Mucosa of rectum (tissue), 2 donors: ENCODE data around the gene SF3B4.

Experiments
- H3K27ac ChIP-seq, 2 donors: one replicate each; pipeline ENCODE4 v1.7.0; 2013; ENCODE audit warnings: inconsistent platforms in 2 of 2, low read depth in 2 of 2, low read length in 2 of 2
- H3K27me3 ChIP-seq, 2 donors: one replicate each; pipeline ENCODE4 v1.7.0; 2013; ENCODE audit warnings: low read length in 2 of 2; ENCODE audit not compliant: control insufficient read depth in 2 of 2, insufficient read depth in 2 of 2
- H3K36me3 ChIP-seq, 2 donors: one replicate each; pipeline ENCODE4 v1.7.0; 2013; ENCODE audit warnings: low read length in 2 of 2; ENCODE audit not compliant: control insufficient read depth in 2 of 2, insufficient read depth in 2 of 2
- H3K4me1 ChIP-seq, 2 donors: one replicate each; pipeline ENCODE4 v1.7.0; 2013; ENCODE audit warnings: low read length in 2 of 2, mild to moderate bottlenecking in 1 of 2; ENCODE audit not compliant: control insufficient read depth in 2 of 2, insufficient read depth in 2 of 2
- H3K4me3 ChIP-seq, 2 donors: one replicate each; pipeline ENCODE4 v1.7.0; 2013; ENCODE audit warnings: low read length in 2 of 2
- H3K9ac ChIP-seq, 2 donors: one replicate each; pipeline ENCODE4 v1.7.0; 2013; ENCODE audit warnings: low read length in 2 of 2, low read depth in 1 of 2, mild to moderate bottlenecking in 1 of 2
- H3K9me3 ChIP-seq, 2 donors: one replicate each; pipeline ENCODE4 v1.7.0; 2013; ENCODE audit warnings: low read length in 2 of 2; ENCODE audit not compliant: control insufficient read depth in 2 of 2
- donor health status: healthy.
- donor health status: Normal muscosa, but diverticular disease.

Gene SF3B4

GRCh38 chr1:149927563-149928400, at the start of gene SF3B4:
Gene SF3B4 (minus strand): TSS chr1:149927803. CDS start chr1:149927759, 44 bp downstream.
- H3K36me3 ChIP-seq: peaks cover 61 to 72% of the 10 kb centered on the region in 2 donors
- H3K9me3 ChIP-seq: no peaks in the 10 kb centered on the region
- H3K9ac ChIP-seq: peak within 1 kb of the TSS; percentile 84 to 85
- peak within 1 kb of the TSS; percentile 84 to 98 for H3K4me3 ChIP-seq
- H3K27me3 ChIP-seq: no peaks in the 10 kb centered on the region
- peaks cover 34 to 48% of the 10 kb centered on the region in 2 donors for H3K4me1 ChIP-seq
- H3K27ac ChIP-seq: peak within 1 kb of the TSS; percentile 95

- H3K27me3 ChIP-seq: no peaks in the 10 kb centered on the region
- H3K27ac ChIP-seq: no peak overlapping the region
Measured at GRCh38 chr1:149977345-149977744, 49.7 kb upstream of the SF3B4 start.

GRCh38 chr1:149972547-149972946, 44.9 kb upstream of the SF3B4 start:
- Histone ChIP-seq H3K36me3 (peaks cover 35 to 36% of the 10 kb centered on the region in 2 donors), H3K27ac (no peak overlapping the region), H3K9ac (no peak overlapping the region), H3K4me1 (peaks cover 0 to 2% of the 10 kb centered on the region in 2 donors), H3K4me3 (no peak overlapping the region), H3K9me3 (no peaks in the 10 kb centered on the region), H3K27me3 (no peaks in the 10 kb centered on the region)

More at GRCh38 chr1:149977345-149977744, 49.7 kb upstream of the SF3B4 start:
- Histone ChIP-seq H3K9me3 (no peaks in the 10 kb centered on the region), H3K4me3 (no peak overlapping the region), H3K9ac (no peak overlapping the region), H3K4me1 (peaks cover 9% of the 10 kb centered on the region in 2 donors), H3K36me3 (peaks cover 13 to 20% of the 10 kb centered on the region in 2 donors)

GRCh38 chr1:149967646-149968045, 40.0 kb upstream of the SF3B4 start:
- H3K36me3 ChIP-seq: peaks cover 45 to 53% of the 10 kb centered on the region in 2 donors
- no peaks in the 10 kb centered on the region for H3K9me3 ChIP-seq

GRCh38 chr1:149967041-149967440, 39.4 kb upstream of the SF3B4 start:
- Histone ChIP-seq H3K4me3 (no peak overlapping the region), H3K9me3 (no peaks in the 10 kb centered on the region), H3K36me3 (peaks cover 42 to 48% of the 10 kb centered on the region in 2 donors), H3K9ac (no peak overlapping the region), H3K27me3 (no peaks in the 10 kb centered on the region), H3K4me1 (no peaks in the 10 kb centered on the region), H3K27ac (no peak overlapping the region)

More at GRCh38 chr1:149967646-149968045, 40.0 kb upstream of the SF3B4 start:
- H3K27ac ChIP-seq: no peak overlapping the region
- H3K4me3 ChIP-seq: no peak overlapping the region
- H3K4me1 ChIP-seq: no peaks in the 10 kb centered on the region
- no peak overlapping the region for H3K9ac ChIP-seq
- H3K27me3 ChIP-seq: no peaks in the 10 kb centered on the region

- no peaks in the 10 kb centered on the region for H3K4me1 ChIP-seq
- H3K27me3 ChIP-seq: no peaks in the 10 kb centered on the region
- H3K4me3 ChIP-seq: no peak overlapping the region
- H3K27ac ChIP-seq: no peak overlapping the region
- no peak overlapping the region for H3K9ac ChIP-seq
- H3K36me3 ChIP-seq: peaks cover 39 to 43% of the 10 kb centered on the region in 2 donors
- H3K9me3 ChIP-seq: no peaks in the 10 kb centered on the region
Measured at GRCh38 chr1:149966405-149966804, 38.8 kb upstream of the SF3B4 start.

GRCh38 chr1:149965440-149965839, 37.8 kb upstream of the SF3B4 start:
- Histone ChIP-seq H3K27ac (no peak overlapping the region), H3K9ac (no peak overlapping the region), H3K36me3 (peaks cover 33 to 41% of the 10 kb centered on the region in 2 donors)

GRCh38 chr1:149963358-149963757, 35.8 kb upstream of the SF3B4 start:
- Histone ChIP-seq H3K27me3 (no peaks in the 10 kb centered on the region), H3K9ac (no peak overlapping the region), H3K27ac (no peak overlapping the region), H3K9me3 (no peaks in the 10 kb centered on the region), H3K4me1 (no peaks in the 10 kb centered on the region), H3K36me3 (peaks cover 40 to 43% of the 10 kb centered on the region in 2 donors), H3K4me3 (no peak overlapping the region)

More at GRCh38 chr1:149965440-149965839, 37.8 kb upstream of the SF3B4 start:
- Histone ChIP-seq H3K4me1 (no peaks in the 10 kb centered on the region), H3K27me3 (no peaks in the 10 kb centered on the region), H3K4me3 (no peak overlapping the region), H3K9me3 (no peaks in the 10 kb centered on the region)

GRCh38 chr1:149962736-149963135, 35.1 kb upstream of the SF3B4 start:
- Histone ChIP-seq H3K4me3 (no peak overlapping the region), H3K27ac (no peak overlapping the region), H3K27me3 (no peaks in the 10 kb centered on the region), H3K9me3 (no peaks in the 10 kb centered on the region), H3K4me1 (no peaks in the 10 kb centered on the region), H3K9ac (no peak overlapping the region), H3K36me3 (peaks cover 43 to 46% of the 10 kb centered on the region in 2 donors)

- peaks cover 42 to 45% of the 10 kb centered on the region in 2 donors for H3K36me3 ChIP-seq
Measured at GRCh38 chr1:149962039-149962647, 34.5 kb upstream of the SF3B4 start.

More at GRCh38 chr1:149962039-149962647, 34.5 kb upstream of the SF3B4 start:
- Histone ChIP-seq H3K27ac (peak overlapping the region in 1 of 2 donors; percentile 2), H3K27me3 (no peaks in the 10 kb centered on the region), H3K4me1 (no peaks in the 10 kb centered on the region), H3K9ac (peak overlapping the region in 1 of 2 donors; percentile 9), H3K4me3 (no peak overlapping the region), H3K9me3 (no peaks in the 10 kb centered on the region)
